Measurements from ENCODE around the gene BTBD1.

The BTBD1 gene

GRCh38 chr15:83066734-83067637, at the start of gene BTBD1:
Gene BTBD1 (minus strand): TSS chr15:83067252. CDS start chr15:83067151, 101 bp downstream.
- peak; percentile 72 to 92 (median 83) for DNase-seq (ENCODE audit: low read depth in 3 of 3)

GRCh38 chr15:83115831-83116565, 48.9 kb upstream of the BTBD1 start:
- DNase-seq (ENCODE audit: low read depth in 3 of 3) = no peak

GRCh38 chr15:83115410-83115809, 48.4 kb upstream of the BTBD1 start:
- DNase-seq (ENCODE audit: low read depth in 3 of 3) = no peak

GRCh38 chr15:83114856-83115255, 47.8 kb upstream of the BTBD1 start:
- DNase-seq (ENCODE audit: low read depth in 3 of 3) = no peak

GRCh38 chr15:83113881-83114674, 47.0 kb upstream of the BTBD1 start:
- DNase-seq (ENCODE audit: low read depth in 3 of 3) = no peak

GRCh38 chr15:83112956-83113299, 45.9 kb upstream of the BTBD1 start:
- DNase-seq (ENCODE audit: low read depth in 3 of 3) = no peak

- DNase-seq (ENCODE audit: low read depth in 3 of 3) = no peak
Measured at GRCh38 chr15:83112233-83112955, 45.3 kb upstream of the BTBD1 start.

GRCh38 chr15:83111149-83111548, 44.1 kb upstream of the BTBD1 start:
- no peak for DNase-seq (ENCODE audit: low read depth in 3 of 3)

- DNase-seq (ENCODE audit: low read depth in 3 of 3) = no peak
Measured at GRCh38 chr15:83110381-83110780, 43.3 kb upstream of the BTBD1 start.

- DNase-seq (ENCODE audit: low read depth in 3 of 3) = no peak
Measured at GRCh38 chr15:83109532-83109931, 42.5 kb upstream of the BTBD1 start.

GRCh38 chr15:83108266-83109219, 41.5 kb upstream of the BTBD1 start:
- no peak for DNase-seq (ENCODE audit: low read depth in 3 of 3)

- DNase-seq (ENCODE audit: low read depth in 3 of 3) = no peak
Measured at GRCh38 chr15:83107841-83108181, 40.8 kb upstream of the BTBD1 start.

GRCh38 chr15:83106994-83107840, 40.2 kb upstream of the BTBD1 start, which contains the start of gene TM6SF1:
Gene TM6SF1 (plus strand): TSS chr15:83107645. CDS start chr15:83107681, 36 bp downstream.
- peak in 1 of 3 experiments; percentile 5 for DNase-seq (ENCODE audit: low read depth in 3 of 3)

GRCh38 chr15:83105440-83105839, 38.4 kb upstream of the BTBD1 start:
- DNase-seq (ENCODE audit: low read depth in 3 of 3) = no peak

- no peak for DNase-seq (ENCODE audit: low read depth in 3 of 3)
Measured at GRCh38 chr15:83104141-83104540, 37.1 kb upstream of the BTBD1 start.

- no peak for DNase-seq (ENCODE audit: low read depth in 3 of 3)
Measured at GRCh38 chr15:83102346-83102745, 35.3 kb upstream of the BTBD1 start.

- DNase-seq (ENCODE audit: low read depth in 3 of 3) = no peak
Measured at GRCh38 chr15:83100097-83100646, 33.1 kb upstream of the BTBD1 start.

- no peak for DNase-seq (ENCODE audit: low read depth in 3 of 3)
Measured at GRCh38 chr15:83099290-83099689, 32.2 kb upstream of the BTBD1 start.

- no peak for DNase-seq (ENCODE audit: low read depth in 3 of 3)
Measured at GRCh38 chr15:83098079-83098478, 31.0 kb upstream of the BTBD1 start.

Measured in stimulated activated CD4-positive, alpha-beta T cell treated with anti-CD3 and anti-CD28 coated beads, TNF-alpha, amount 100 ng/mL, for 24 hours (primary cell).